ENCODE data around the gene KCNA1. TPM values are rescaled to one million over a fixed set of nuclear protein-coding genes. Genes with fewer than 3 reads are reported as not detected.

The KCNA1 gene
- total RNA-seq, 2 donors from 2014 or later = 0.11 TPM; not detected in 1

DNA sequence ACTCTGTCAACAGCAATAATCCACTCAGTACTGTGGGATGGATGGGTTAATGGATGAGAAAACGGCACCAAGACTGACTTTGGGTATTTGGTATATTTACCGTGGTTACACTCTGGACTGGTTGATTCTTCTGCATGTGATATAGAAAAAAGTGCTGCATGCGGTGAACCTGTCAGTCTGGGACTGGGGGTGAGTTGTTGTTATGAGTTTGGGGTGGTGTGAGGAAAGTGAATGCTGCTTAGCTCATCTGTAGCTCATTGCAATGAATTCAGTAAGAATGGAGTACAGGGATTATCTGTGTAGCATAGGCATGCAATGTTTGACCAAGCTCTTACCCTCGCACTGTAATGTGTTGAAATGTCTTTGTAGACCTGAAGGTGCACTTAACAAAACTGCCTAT lies 6.0 kb downstream of the KCNA1 start:
- Histone ChIP-seq H3K4me3 (no peak overlapping the region), H3K4me1 (replicated peaks) (no peaks in the 10 kb centered on the region), H3K36me3 (no peaks in the 10 kb centered on the region), H3K27me3 (replicated peaks; ENCODE audit: insufficient read depth) (peaks cover 9% of the 10 kb centered on the region), H3K27ac (no peak overlapping the region), H3K9me3 (no peaks in the 10 kb centered on the region)
- TF ChIP-seq POLR2AphosphoS5 (IDR thresholded peaks at IDR 0.05) = no peak
- TF ChIP-seq POLR2A (IDR thresholded peaks at IDR 0.05) = no peak
- TF ChIP-seq CTCF (IDR thresholded peaks at IDR 0.05) = no peak
- no peak for DNase-seq (ENCODE audit: low spot score)
- intact Hi-C loops (cut with DNase I) = no loop called here
- 68% methylated on average over 4 of the region's 4 CpGs for WGBS

GRCh38 chr12:4918950-4919660 lies 9.4 kb downstream of the KCNA1 start:
- Histone ChIP-seq H3K27me3 (replicated peaks; ENCODE audit: insufficient read depth) (no peaks in the 10 kb centered on the region), H3K4me1 (replicated peaks) (no peaks in the 10 kb centered on the region), H3K4me3 (no peak overlapping the region), H3K36me3 (no peaks in the 10 kb centered on the region), H3K27ac (no peak overlapping the region), H3K9me3 (no peaks in the 10 kb centered on the region)
- intact Hi-C loops (cut with DNase I) = no loop called here
- TF ChIP-seq POLR2AphosphoS5 (IDR thresholded peaks at IDR 0.05) (no peak), POLR2A (IDR thresholded peaks at IDR 0.05) (no peak), CTCF (IDR thresholded peaks at IDR 0.05) (no peak)
- 33% methylated on average over 6 of the region's 6 CpGs for WGBS
- peak; percentile 13 for DNase-seq (ENCODE audit: low spot score)

GRCh38 chr12:4932576-4932975 lies 22.9 kb downstream of the KCNA1 start:
- TF ChIP-seq CTCF (IDR thresholded peaks at IDR 0.05) (no peak), POLR2A (IDR thresholded peaks at IDR 0.05) (no peak), POLR2AphosphoS5 (IDR thresholded peaks at IDR 0.05) (no peak)
- Histone ChIP-seq H3K27me3 (replicated peaks; ENCODE audit: insufficient read depth) (no peaks in the 10 kb centered on the region), H3K4me1 (replicated peaks) (no peaks in the 10 kb centered on the region), H3K36me3 (no peaks in the 10 kb centered on the region), H3K27ac (no peak overlapping the region), H3K4me3 (no peak overlapping the region), H3K9me3 (no peaks in the 10 kb centered on the region)
- intact Hi-C loops (cut with DNase I) = no loop called here
- DNase-seq (ENCODE audit: low spot score) = no peak
- 82% methylated on average over 6 of the region's 6 CpGs for WGBS

GRCh38 chr12:4933411-4933810 lies 23.7 kb downstream of the KCNA1 start:
- no peak overlapping the region for H3K27ac ChIP-seq
- TF ChIP-seq POLR2AphosphoS5 (IDR thresholded peaks at IDR 0.05) (no peak), POLR2A (IDR thresholded peaks at IDR 0.05) (no peak), CTCF (IDR thresholded peaks at IDR 0.05) (no peak)
- no peaks in the 10 kb centered on the region for H3K4me1 ChIP-seq (replicated peaks)
- H3K27me3 ChIP-seq (replicated peaks; ENCODE audit: insufficient read depth) = no peaks in the 10 kb centered on the region
- intact Hi-C loops (cut with DNase I) = no loop called here
- no peaks in the 10 kb centered on the region for H3K36me3 ChIP-seq
- no peak overlapping the region for H3K4me3 ChIP-seq
- no peaks in the 10 kb centered on the region for H3K9me3 ChIP-seq
- WGBS = 43% methylated on average over 1 of the region's 1 CpG
- no peak for DNase-seq (ENCODE audit: low spot score)

GRCh38 chr12:4934407-4935035 lies 24.8 kb downstream of the KCNA1 start:
- Histone ChIP-seq H3K27me3 (replicated peaks; ENCODE audit: insufficient read depth) (no peaks in the 10 kb centered on the region), H3K9me3 (no peaks in the 10 kb centered on the region), H3K4me3 (no peak overlapping the region), H3K4me1 (replicated peaks) (no peaks in the 10 kb centered on the region), H3K27ac (no peak overlapping the region), H3K36me3 (no peaks in the 10 kb centered on the region)
- intact Hi-C loops (cut with DNase I) = no loop called here
- no peak for DNase-seq (ENCODE audit: low spot score)
- TF ChIP-seq POLR2A (IDR thresholded peaks at IDR 0.05) (no peak), POLR2AphosphoS5 (IDR thresholded peaks at IDR 0.05) (no peak), CTCF (IDR thresholded peaks at IDR 0.05) (no peak)
- 66% methylated on average over 2 of the region's 2 CpGs for WGBS
